Suprapubic skin (tissue), 4 donors: Measurements from ENCODE around the gene FAM131A. TPM values are rescaled to one million over a fixed set of nuclear protein-coding genes. Genes with fewer than 3 reads are reported as not detected.
"Not testable (repeated sequence)": the region's sequence is repeated elsewhere in the genome, so short reads cannot be mapped to it uniquely, and the experiment has no call there.

Source experiments
- DNase-seq, 2 donors: peaks; one replicate each; pipeline ENCODE4 v3.0.0-alpha.2; 2019; ENCODE audit warnings: low spot score in 2 of 2
- H3K27ac ChIP-seq: fragments of 200-600 bp; sonication (generic); one replicate; pipeline ENCODE4 v1.5.1; 2019
- H3K27me3 ChIP-seq: fragments of 200-600 bp; sonication (generic); one replicate; pipeline ENCODE4 v1.5.1; 2019
- H3K36me3 ChIP-seq: fragments of 200-600 bp; sonication (generic); one replicate; pipeline ENCODE4 v1.5.1; 2019
- H3K4me1 ChIP-seq: fragments of 200-600 bp; sonication (generic); one replicate; pipeline ENCODE4 v1.5.1; 2019
- H3K4me3 ChIP-seq: fragments of 200-600 bp; sonication (generic); one replicate; pipeline ENCODE4 v1.5.1; 2019; ENCODE audit warnings: mild to moderate bottlenecking
- H3K9me3 ChIP-seq: fragments of 200-600 bp; sonication (generic); one replicate; pipeline ENCODE4 v1.5.1; 2019
- EP300 ChIP-seq: sonication (generic); formaldehyde crosslinking; IDR thresholded peaks from one replicate; pipeline ENCODE4 v1.6.1; 2017; ENCODE audit warnings: antibody characterized with exemption
- POLR2A ChIP-seq, 2 donors: fragments of 450-650 bp; IDR thresholded peaks; one replicate each; pipeline ENCODE4 v1.6.1; 2017; ENCODE audit warnings: antibody characterized with exemption in 2 of 2, mild to moderate bottlenecking in 2 of 2, moderate library complexity in 2 of 2
- POLR2AphosphoS5 ChIP-seq, 3 donors: sonication (generic); formaldehyde crosslinking; IDR thresholded peaks; one replicate each; pipeline ENCODE4 v1.6.1; 2017; ENCODE audit warnings: antibody characterized with exemption in 3 of 3
- WGBS: methylation state at CpG from one replicate; pipeline ENCODE4 v1.1.5; 2018; 5-methylcytosine and 5-hydroxymethylcytosine counted together
- total RNA-seq, 4 donors: library from RNA; depleted of rRNA; stranded (reverse); fragments of >200 nt; gene quantifications; one replicate each; pipeline ENCODE4 v1.1.0, GENCODE V29; 2016
- TF ChIP-seq, protein P1 (sequence below), 2 donors: fragments of 200-600 bp in 1 of 2; fragments of 450-650 bp in 1 of 2; sonication (generic) in 1 of 2; IDR thresholded peaks; one replicate each; pipeline ENCODE4 v1.5.1; 2016 to 2019; ENCODE audit warnings: antibody characterized with exemption in 2 of 2, mild to moderate bottlenecking in 1 of 2, moderate library complexity in 1 of 2

The FAM131A gene
- total RNA-seq, 4 donors from 2014 or later: 54.4 to 77.9 (median 65.3) TPM

DNA sequence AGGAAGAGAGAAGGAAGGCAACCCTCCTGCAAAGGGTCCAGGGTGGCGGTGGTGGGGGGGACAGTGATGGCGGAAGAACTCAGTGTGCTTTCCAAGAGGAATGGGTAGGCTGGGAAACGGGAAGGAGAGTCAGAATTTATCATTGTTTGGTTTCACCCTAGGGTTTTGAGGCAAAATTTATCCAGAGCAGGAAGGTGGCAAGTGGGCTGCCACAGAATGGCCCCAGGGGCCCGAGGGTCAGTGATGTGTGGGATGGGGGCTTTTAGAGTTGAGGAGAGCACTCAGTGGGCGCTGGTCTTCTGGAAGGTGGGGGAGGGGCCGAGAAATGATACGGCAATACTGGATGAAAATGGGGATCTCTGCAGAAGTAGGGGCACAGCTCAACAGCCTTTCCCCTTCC is 581 bp downstream of the FAM131A start:
- peaks cover 29% of the 10 kb centered on the region for H3K36me3 ChIP-seq
- H3K4me1 ChIP-seq: peaks cover 76% of the 10 kb centered on the region
- peak overlapping the region; percentile 94 for H3K27ac ChIP-seq
- TF ChIP-seq POLR2A (IDR thresholded peaks at IDR 0.05): no peak
- no peak for TF ChIP-seq EP300
- no peak for TF ChIP-seq POLR2AphosphoS5 (IDR thresholded peaks at IDR 0.05)
- TF ChIP-seq, protein P1, sequence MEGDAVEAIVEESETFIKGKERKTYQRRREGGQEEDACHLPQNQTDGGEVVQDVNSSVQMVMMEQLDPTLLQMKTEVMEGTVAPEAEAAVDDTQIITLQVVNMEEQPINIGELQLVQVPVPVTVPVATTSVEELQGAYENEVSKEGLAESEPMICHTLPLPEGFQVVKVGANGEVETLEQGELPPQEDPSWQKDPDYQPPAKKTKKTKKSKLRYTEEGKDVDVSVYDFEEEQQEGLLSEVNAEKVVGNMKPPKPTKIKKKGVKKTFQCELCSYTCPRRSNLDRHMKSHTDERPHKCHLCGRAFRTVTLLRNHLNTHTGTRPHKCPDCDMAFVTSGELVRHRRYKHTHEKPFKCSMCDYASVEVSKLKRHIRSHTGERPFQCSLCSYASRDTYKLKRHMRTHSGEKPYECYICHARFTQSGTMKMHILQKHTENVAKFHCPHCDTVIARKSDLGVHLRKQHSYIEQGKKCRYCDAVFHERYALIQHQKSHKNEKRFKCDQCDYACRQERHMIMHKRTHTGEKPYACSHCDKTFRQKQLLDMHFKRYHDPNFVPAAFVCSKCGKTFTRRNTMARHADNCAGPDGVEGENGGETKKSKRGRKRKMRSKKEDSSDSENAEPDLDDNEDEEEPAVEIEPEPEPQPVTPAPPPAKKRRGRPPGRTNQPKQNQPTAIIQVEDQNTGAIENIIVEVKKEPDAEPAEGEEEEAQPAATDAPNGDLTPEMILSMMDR (IDR thresholded peaks at IDR 0.05): no peak
- H3K9me3 ChIP-seq: no peaks in the 10 kb centered on the region
- 55% methylated on average over 7 of the region's 7 CpGs for WGBS
- H3K4me3 ChIP-seq: peak overlapping the region; percentile 37
- DNase-seq: no peak
- no peaks in the 10 kb centered on the region for H3K27me3 ChIP-seq

GRCh38 chr3:184338511-184338945 is 1.1 kb downstream of the FAM131A start:
- Histone ChIP-seq H3K4me1 (peaks cover 70% of the 10 kb centered on the region), H3K9me3 (no peaks in the 10 kb centered on the region), H3K36me3 (peaks cover 28% of the 10 kb centered on the region), H3K4me3 (peak overlapping the region; percentile 37), H3K27ac (peak overlapping the region; percentile 94), H3K27me3 (no peaks in the 10 kb centered on the region)
- TF ChIP-seq, protein P1 (IDR thresholded peaks at IDR 0.05): no peak
- no peak for TF ChIP-seq POLR2A (IDR thresholded peaks at IDR 0.05)
- no peak for TF ChIP-seq EP300
- DNase-seq: peak in 1 of 2 donors; percentile 85
- WGBS: 12% methylated on average over 8 of the region's 37 CpGs

- H3K36me3 ChIP-seq: peaks cover 28% of the 10 kb centered on the region
- DNase-seq: no peak
- no peaks in the 10 kb centered on the region for H3K9me3 ChIP-seq
- WGBS: 46% methylated on average over 8 of the region's 8 CpGs
- no peaks in the 10 kb centered on the region for H3K27me3 ChIP-seq
- no peak for TF ChIP-seq POLR2A (IDR thresholded peaks at IDR 0.05)
- no peak for TF ChIP-seq EP300
- TF ChIP-seq POLR2AphosphoS5 (IDR thresholded peaks at IDR 0.05): no peak
- TF ChIP-seq, protein P1 (IDR thresholded peaks at IDR 0.05): no peak
- peak overlapping the region; percentile 94 for H3K27ac ChIP-seq
- peak overlapping the region; percentile 37 for H3K4me3 ChIP-seq
- H3K4me1 ChIP-seq: peaks cover 70% of the 10 kb centered on the region
Observed at GRCh38 chr3:184339001-184339400, 1.6 kb downstream of the FAM131A start.

GRCh38 chr3:184339451-184340135 is 2.2 kb downstream of the FAM131A start:
- WGBS: 59% methylated on average over 19 of the region's 19 CpGs
- peaks cover 68% of the 10 kb centered on the region for H3K4me1 ChIP-seq
- DNase-seq, H3K27me3 ChIP-seq, H3K4me3 ChIP-seq, H3K9me3 ChIP-seq: not testable (repeated sequence)
- peak overlapping the region; percentile 94 for H3K27ac ChIP-seq
- peaks cover 29% of the 10 kb centered on the region for H3K36me3 ChIP-seq

- H3K36me3 ChIP-seq: peaks cover 26% of the 10 kb centered on the region
- no peaks in the 10 kb centered on the region for H3K27me3 ChIP-seq
- H3K4me1 ChIP-seq: peaks cover 66% of the 10 kb centered on the region
- WGBS: 71% methylated on average over 7 of the region's 7 CpGs
- no peak for TF ChIP-seq POLR2A (IDR thresholded peaks at IDR 0.05)
- no peak for TF ChIP-seq POLR2AphosphoS5 (IDR thresholded peaks at IDR 0.05)
- no peak overlapping the region for H3K4me3 ChIP-seq
- no peaks in the 10 kb centered on the region for H3K9me3 ChIP-seq
- no peak overlapping the region for H3K27ac ChIP-seq
- DNase-seq: no peak
Observed at GRCh38 chr3:184341925-184342324, 4.5 kb downstream of the FAM131A start.

- DNase-seq: no peak
- WGBS: 72% methylated on average over 5 of the region's 5 CpGs
- Histone ChIP-seq H3K27me3 (no peaks in the 10 kb centered on the region), H3K4me3 (no peak overlapping the region), H3K36me3 (peaks cover 26% of the 10 kb centered on the region), H3K27ac (no peak overlapping the region), H3K4me1 (peaks cover 52% of the 10 kb centered on the region), H3K9me3 (no peaks in the 10 kb centered on the region)
- TF ChIP-seq, protein P1 (IDR thresholded peaks at IDR 0.05): no peak
- TF ChIP-seq EP300 (no peak), POLR2A (IDR thresholded peaks at IDR 0.05) (no peak), POLR2AphosphoS5 (IDR thresholded peaks at IDR 0.05) (no peak)
Observed at GRCh38 chr3:184343200-184343876, 5.9 kb downstream of the FAM131A start.
